Right hindlimb (tissue), 1 donor: Measurements from ENCODE around the gene TAB2.

Source experiments
- DNase-seq: peaks from one replicate; pipeline ENCODE4 v3.0.0-alpha.2; 2018

The TAB2 gene

GRCh38 chr6:149379977-149380376 lies 62.5 kb downstream of the TAB2 start:
- DNase-seq = no peak

DNA sequence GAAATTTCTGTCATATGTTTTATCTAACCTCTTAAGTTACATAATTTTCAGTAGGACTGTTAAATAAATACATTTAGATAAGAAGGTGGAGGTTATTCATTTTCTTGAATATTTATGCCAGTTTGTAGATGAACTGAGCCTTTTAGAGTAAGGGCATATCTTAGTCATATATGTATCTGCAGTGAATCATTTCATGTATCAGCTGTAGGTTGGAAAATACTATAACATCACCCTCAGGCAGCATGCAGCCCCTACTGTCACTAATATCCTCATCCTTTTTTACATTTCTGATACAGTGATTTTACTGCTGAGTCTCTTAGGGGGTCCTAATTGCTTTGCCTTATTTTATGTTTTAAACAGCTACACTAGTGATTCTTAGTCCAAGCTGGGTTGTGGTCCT lies 63.0 kb downstream of the TAB2 start:
- DNase-seq = no peak

GRCh38 chr6:149383371-149383770 lies 65.9 kb downstream of the TAB2 start:
- no peak for DNase-seq

DNA sequence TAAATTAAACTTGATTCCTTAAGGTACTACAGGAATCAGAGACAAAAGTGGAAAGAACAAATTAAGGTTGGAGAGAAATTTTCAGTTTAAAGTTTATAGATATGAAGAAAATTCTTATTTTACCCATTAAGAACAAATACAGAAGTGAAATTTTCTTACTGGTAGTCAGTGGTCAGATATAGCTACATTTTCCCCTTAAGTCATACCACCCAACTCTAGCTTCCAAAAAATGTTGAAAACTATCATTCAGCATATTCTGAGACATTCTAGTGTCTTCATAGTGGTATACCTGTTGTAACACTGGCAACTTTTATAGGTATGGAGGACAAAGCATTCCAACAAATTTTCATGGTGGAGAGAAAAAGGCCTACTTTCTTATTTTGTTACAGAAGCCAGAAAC lies 67.0 kb downstream of the TAB2 start:
- DNase-seq = no peak

DNA sequence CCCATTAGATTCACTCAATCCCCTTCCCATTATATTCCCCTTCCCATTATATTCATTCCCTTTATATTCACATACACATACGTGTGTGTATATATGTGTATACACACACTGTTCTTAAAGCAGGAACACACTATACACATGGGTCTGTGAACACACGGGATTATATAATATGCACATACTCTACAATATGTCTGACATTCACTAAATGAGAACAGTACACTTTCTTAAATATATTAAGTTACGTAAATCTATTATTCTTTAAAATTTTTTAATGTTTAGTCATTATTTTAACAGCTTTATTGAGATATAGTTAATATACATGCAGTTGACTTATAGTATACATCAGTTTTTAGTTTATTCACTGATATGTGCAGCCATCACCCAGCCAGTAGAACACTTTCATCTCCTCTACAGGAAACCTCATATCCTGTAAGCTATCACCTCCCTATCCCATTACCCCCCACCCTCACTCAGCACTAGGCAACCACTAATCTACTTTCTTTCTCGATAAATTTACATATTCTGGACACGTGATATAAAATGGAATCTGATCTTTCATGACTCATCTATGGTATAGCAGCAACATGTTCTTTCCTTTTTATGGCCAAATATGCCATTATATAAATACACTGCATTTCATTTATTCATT lies 68.6 kb downstream of the TAB2 start:
- no peak for DNase-seq

- DNase-seq = no peak
Observed at GRCh38 chr6:149387779-149388512, 70.4 kb downstream of the TAB2 start.

GRCh38 chr6:149389509-149390297 lies 72.2 kb downstream of the TAB2 start:
- no peak for DNase-seq

- DNase-seq = no peak
Observed at GRCh38 chr6:149392093-149392492, 74.6 kb downstream of the TAB2 start.

GRCh38 chr6:149392535-149392934 lies 75.0 kb downstream of the TAB2 start:
- no peak for DNase-seq

DNA sequence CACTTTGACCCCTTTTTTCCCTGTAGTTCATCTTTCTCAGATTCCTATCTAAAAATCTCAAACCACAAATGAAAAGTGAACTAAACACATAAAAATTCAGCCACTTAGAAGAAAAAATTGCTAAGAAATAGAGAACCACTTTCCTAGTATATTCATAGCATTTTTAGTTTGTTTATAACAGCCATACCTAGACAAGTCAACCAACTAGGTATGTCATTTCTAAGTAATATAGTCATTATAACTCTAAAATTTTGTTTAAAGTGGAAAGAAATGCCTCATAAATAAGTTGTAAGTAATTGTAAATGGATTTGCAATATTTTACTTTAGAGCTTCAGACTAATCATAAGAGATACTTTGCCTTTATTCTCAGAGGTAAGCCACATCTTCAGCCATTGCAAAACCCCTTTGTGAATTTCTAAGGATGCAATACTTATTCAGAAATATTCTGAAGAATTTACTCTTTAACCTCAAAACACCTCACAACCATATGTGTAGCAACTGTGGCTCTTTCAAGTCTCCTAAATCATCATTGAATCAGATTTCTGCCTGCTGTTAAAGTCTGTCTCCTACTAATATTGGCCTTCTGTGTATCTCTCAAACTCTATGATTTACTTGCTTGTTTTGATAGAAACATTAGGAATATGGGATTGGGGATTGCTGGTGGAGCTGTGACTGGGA lies 75.6 kb downstream of the TAB2 start:
- no peak for DNase-seq

DNA sequence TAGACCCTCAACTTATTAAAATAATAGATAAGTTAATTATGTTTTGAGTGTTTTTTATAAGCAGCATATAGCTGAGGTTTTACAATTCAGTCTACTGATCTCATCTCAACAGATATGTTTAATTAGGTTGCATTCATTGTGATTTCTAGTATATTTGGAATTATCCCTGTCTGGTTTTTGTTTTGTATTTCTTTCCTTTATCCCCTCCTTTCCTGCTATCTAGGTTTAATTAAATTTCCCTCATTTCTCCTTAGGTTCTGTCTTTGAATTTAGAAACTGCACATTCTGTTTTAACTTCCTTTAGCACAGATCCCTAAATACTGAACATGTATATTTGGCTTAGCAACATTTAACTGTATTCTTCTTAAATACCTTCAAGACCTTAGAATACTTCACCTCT lies 77.7 kb downstream of the TAB2 start:
- DNase-seq = no peak

DNA sequence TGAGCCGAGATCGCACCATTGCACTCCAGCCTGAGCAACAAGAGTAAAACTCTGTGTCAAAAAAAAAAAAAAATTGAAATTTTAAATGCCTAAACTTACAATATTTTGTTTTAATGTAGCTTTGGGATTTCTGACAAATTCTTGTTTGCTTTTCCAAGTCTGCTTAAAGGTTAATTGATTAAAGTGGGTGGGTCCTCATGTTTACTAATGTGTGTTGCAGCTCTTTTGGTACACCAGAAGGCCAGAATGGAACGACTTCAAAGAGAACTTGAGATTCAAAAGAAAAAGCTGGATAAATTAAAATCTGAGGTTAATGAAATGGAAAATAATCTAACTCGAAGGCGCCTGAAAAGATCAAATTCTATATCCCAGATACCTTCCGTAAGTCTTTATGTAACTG lies 79.9 kb downstream of the TAB2 start:
- no peak for DNase-seq

GRCh38 chr6:149400050-149400449 lies 82.5 kb downstream of the TAB2 start, which contains the start of gene SUMO4:
Gene SUMO4 (plus strand): TSS chr6:149400262. CDS start chr6:149400392, 130 bp downstream.
- DNase-seq = no peak

DNA sequence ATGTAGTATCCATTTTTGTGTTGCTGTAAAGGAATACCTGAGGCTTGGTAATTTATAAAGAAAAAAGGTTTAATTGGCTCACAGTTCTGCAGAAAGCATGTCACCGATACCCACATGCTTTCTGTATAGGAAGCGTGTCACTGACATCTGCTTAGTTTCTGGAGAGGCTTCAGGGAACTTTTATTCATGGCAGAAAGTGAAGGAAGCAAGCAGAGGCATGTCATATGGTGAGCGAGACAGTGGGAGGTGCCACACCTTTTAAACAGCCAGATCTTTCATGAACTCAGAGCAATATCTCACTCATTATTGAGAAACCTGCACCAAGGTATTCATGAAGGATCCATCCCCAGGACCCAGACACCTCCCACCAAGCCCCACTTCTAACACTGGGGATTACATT lies 86.0 kb downstream of the TAB2 start:
- no peak for DNase-seq

GRCh38 chr6:149405823-149406765 lies 88.6 kb downstream of the TAB2 start:
- DNase-seq = no peak

DNA sequence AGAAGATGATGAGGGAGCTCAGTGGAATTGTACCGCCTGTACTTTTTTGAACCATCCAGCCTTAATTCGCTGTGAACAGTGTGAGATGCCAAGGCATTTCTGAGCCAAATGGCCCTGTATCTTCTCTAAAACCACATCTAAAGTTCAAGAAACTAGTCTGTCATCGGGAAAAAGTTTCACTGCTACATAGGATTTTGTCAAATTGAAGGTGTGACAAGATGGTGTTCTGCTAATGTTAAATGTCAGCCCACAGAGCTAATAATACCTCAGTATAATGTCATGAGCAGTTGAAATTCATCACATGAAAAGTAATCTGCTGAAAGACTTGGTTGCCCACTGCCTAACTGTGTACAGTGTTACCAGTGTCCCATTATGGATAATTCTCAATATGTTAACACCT lies 92.1 kb downstream of the TAB2 start:
- DNase-seq = no peak

DNA sequence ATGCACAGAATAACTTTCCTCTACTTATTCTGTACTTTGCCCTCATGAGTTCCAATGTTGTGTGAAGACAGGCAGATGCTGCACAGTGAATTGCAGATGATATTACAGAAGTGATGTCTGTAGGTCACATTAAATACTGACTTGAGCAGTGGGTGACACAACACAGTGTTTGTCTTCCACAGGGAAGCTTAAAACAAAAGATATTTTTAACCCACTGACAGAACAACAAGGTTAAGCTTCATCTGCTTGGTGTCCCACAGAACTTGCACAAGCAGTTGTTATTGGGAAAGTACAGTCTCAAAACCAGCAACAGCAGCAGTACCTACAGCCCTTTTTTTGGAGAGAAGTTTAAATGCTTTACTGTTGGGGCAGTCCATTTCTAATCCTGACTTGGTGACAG lies 93.0 kb downstream of the TAB2 start:
- DNase-seq = no peak

DNA sequence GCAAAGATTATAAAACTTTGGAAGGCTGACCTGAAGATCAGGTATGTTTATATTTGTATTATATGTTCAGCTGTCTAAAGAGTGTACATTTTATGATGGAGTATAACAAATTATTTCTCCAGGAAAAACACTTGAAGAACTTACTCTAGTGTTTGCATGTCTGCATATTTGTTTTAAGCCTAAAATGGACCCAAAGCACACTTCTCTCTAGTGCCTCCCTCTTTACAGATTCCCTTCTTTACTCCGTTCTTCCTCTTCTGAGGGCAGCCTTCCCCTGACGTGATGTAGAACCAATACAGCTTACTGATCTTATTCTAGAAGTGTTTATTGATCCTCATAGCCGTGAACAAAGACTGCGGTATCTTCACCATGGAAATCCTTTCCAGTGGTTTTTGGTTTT lies 96.5 kb downstream of the TAB2 start:
- no peak for DNase-seq

- DNase-seq = no peak
Observed at GRCh38 chr6:149414821-149415220, 97.3 kb downstream of the TAB2 start.

GRCh38 chr6:149419696-149420404 lies 102.3 kb downstream of the TAB2 start:
- DNase-seq = no peak

- DNase-seq = no peak
Observed at GRCh38 chr6:149421132-149421531, 103.6 kb downstream of the TAB2 start.
